Ureter (tissue), 1 donor: Measurements from ENCODE around the gene RUNX2. TPM values are rescaled to one million over a fixed set of nuclear protein-coding genes. Genes with fewer than 3 reads are reported as not detected.

ENCODE experiments used
- DNase-seq: peaks from one replicate; pipeline ENCODE4 v3.0.0-alpha.2; 2020; ENCODE audit warnings: low spot score
- total RNA-seq: library from RNA; stranded (reverse); gene quantifications from one replicate; pipeline ENCODE4 v1.2.4, GENCODE V29; 2023
- donor health status: DM: yes; HTN: yes; CAD: no.

Gene RUNX2
- total RNA-seq, 1 donor from 2014 or later = 18.3 TPM

DNA sequence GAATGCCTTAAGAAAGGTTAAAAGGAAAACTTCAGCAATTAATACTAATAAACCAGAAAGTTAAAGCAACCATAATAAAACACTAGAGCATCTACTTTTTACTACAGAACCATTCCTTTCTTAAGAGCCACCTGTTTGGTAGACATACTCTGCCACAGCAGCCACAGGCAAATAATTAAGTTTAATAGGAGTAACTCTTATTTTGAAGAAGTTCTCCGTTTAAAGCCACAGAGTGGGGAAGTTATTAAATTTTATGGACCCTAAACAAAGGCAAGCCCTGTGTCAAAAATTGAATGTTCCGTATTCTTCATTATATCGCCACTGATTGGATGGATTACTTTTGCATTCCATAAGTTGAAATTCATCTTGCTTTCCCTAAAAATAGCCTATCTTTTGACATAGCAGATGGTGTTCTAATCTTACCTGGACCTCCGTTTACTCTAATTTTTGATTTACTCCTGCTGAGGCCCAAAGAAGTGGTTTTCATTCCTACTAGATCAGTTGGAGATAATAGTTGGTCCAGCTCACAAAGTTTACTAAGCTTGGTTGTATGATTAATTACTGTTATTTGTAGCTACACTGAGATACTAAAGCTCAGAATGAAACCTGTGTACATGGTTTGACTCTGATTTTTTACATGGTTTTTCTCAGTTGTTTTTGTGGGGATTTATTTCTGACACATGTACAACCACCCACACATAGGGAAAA is 190.0 kb downstream of the RUNX2 start:
- DNase-seq = no peak

DNA sequence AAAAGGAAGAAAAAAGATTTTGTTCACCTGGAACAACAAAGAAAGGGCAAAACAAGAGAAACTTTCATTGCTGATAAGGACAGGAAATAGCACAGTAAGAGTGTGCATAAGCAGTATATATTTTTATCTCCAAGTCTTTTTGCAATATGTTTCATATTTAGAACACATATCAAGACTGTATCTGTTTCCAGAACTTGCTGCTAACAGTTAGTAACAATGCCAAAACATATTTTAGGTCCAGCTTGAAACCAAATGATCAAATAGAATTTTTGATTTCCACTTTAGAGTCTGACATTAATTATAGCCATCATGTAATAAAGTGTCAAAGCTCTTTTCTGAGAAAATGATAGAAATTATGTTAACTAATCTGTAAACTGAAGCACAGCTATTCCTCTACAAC is 193.1 kb downstream of the RUNX2 start:
- DNase-seq = no peak

- no peak for DNase-seq
These were observed 194.4 kb downstream of the RUNX2 start for GRCh38 chr6:45522486-45522885.

GRCh38 chr6:45527210-45527609 is 199.1 kb downstream of the RUNX2 start:
- no peak for DNase-seq

- DNase-seq = no peak
These were observed 204.0 kb downstream of the RUNX2 start for GRCh38 chr6:45531999-45532595.

- no peak for DNase-seq
These were observed 204.6 kb downstream of the RUNX2 start for GRCh38 chr6:45532721-45533210.

DNA sequence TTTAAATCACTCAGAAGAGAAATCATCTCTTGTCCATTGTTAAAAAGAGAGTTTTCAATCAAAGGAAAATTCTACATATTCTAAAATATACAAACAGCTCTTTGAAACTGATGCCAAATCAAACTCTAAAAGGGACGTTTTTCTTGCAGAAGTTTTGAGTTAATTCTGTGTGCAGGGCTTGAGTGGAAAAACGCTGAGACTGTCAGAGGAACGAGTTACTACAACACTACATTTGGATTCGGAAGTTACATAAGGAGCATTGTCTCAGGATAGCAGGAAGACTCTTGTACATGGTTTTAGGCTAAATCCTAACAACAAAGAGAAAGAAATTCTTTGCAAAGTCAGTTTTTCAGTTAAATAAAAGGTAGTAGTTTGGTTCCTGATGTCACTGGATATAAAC is 205.3 kb downstream of the RUNX2 start:
- no peak for DNase-seq

DNA sequence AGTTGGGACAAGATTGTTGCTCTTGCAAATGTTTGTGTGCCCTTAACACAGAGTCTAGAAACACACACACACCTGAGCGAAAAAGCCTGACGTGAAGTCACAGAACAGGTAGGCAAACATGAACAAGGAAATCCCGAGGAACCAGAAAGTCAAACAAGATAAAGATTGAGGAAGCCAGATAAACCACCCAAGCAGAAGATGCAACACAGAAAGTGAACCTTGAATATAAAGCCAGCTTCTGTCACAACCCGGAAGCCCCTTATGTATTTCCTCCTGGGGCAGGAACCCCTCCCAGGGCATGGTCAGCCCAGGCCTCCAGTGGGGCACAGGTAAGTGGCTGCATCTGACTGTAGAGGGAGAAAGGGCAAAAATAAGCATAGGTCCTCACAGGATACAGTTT is 207.8 kb downstream of the RUNX2 start:
- DNase-seq = peak; percentile 62

DNA sequence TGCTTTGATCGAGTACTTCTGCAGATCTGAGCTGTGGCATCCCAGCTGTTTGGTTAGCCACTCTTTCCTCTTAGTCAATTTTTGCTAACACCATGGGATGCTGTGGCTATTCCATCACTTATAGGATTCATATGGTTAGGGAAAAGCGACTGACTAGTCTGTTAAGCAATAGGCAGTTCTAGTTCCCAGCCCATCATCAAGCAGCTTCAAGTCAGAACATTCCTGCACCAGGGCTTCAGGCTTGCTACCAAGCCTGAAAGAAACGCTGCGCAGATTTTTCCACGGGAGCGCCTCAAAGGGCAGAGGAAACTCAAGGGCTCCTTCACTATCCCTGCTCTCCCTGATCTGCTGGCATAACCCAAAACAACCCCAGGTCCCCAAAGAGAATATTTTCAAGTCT is 209.4 kb downstream of the RUNX2 start:
- no peak for DNase-seq

DNA sequence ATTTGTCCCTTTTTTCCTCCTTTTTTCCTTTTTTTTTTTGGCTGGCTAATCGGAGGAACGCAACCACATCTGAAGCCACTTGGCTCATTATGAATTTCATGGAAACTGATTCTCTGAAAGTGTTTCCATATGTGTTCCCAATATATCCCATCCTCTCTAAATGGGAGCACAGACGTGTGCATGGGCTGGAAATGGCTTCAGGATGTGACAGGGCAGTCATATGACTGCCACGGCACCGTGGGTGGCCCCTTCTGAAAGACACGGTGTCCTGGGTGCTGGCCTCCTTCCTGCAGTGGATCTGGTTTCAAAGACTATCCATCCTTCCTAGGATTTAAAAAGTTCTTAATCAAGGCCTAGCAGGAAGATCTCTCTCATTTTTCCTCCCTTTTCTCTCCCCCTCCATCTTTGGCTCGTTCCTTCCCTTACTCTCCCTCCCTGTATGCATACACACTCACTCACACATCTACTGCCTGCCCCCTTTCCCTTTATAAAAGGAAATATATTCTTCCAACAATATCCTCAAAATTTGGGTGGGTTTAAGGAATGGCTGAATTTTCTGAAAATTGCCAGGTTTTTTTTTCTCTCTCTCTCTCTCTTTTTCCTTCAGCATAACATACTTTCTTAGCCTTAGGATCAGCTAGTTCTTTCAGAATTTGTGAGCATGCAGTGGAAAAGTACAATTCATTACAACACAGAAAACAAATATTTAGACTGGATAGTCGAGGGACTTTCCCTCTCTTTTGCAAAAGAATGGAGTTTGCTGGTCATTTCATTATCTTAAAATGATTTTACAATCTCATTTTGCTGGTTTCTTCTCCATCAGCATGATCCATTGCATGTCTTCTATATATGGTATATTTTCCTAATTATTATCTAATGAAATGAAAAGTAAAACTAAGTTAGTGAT is 210.8 kb downstream of the RUNX2 start:
- DNase-seq = no peak

- DNase-seq = no peak
These were observed 212.3 kb downstream of the RUNX2 start for GRCh38 chr6:45540375-45540920.

DNA sequence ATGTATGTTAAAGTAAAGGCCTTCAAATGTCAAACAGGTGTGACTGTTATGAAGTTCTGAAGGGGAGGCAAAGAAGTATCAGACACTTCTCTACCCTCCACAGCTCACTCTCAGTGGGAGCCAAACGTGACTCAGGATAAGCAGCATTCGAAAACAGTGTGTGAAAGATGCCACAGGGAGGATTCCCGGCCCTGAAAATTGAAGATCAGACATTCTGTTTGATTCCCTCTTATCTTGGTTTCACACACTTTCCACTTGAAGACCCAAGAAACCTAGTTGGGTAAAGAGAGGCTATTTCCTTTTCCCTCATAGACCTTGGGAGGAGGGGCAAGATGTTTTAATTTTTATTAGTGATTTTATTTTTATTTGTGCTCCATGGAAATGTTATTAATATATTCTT is 213.8 kb downstream of the RUNX2 start:
- no peak for DNase-seq

GRCh38 chr6:45543298-45544235 is 215.4 kb downstream of the RUNX2 start:
- no peak for DNase-seq

DNA sequence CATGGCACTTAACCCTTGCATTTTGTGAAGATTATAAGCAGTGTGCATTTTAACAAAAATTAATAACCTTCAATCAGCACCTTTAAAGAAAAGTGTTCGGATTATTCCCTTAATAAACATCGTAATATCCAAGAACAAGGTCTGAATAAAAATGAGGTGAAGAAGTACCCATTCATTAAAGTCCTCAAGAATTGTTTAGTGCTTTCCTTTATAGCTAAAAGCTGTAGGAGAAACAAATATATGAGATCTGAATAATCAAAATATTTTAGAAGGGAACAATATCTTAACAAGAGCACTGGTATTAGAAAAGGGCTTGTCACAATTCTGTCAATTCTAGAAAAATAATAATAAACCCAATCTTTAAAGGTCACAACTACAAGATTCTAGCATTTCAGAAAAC is 217.3 kb downstream of the RUNX2 start:
- no peak for DNase-seq

GRCh38 chr6:45548657-45549515 is 220.8 kb downstream of the RUNX2 start:
- no peak for DNase-seq

DNA sequence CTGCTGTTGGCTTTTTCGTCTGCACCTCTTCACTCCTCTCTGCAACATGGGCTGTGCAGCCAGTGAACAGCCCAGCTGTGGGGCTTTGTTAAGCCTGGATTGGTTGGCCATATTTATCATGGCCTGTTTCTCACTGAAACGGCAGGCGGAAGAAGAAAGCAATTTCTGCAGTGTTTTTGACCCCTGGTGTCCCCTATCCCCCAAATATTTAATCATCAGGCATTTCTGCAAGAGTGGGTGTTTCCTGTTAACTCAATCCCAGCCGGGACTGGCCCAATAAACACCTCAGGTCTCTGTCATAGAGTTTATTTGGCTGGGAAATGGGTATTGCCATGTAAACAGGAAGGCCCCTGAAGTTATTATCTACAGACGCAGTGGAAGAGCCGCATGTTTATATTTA is 224.4 kb downstream of the RUNX2 start:
- DNase-seq = no peak

- DNase-seq = no peak
These were observed 225.7 kb downstream of the RUNX2 start for GRCh38 chr6:45553730-45554344.

- DNase-seq = no peak
These were observed 226.5 kb downstream of the RUNX2 start for GRCh38 chr6:45554591-45554990.

DNA sequence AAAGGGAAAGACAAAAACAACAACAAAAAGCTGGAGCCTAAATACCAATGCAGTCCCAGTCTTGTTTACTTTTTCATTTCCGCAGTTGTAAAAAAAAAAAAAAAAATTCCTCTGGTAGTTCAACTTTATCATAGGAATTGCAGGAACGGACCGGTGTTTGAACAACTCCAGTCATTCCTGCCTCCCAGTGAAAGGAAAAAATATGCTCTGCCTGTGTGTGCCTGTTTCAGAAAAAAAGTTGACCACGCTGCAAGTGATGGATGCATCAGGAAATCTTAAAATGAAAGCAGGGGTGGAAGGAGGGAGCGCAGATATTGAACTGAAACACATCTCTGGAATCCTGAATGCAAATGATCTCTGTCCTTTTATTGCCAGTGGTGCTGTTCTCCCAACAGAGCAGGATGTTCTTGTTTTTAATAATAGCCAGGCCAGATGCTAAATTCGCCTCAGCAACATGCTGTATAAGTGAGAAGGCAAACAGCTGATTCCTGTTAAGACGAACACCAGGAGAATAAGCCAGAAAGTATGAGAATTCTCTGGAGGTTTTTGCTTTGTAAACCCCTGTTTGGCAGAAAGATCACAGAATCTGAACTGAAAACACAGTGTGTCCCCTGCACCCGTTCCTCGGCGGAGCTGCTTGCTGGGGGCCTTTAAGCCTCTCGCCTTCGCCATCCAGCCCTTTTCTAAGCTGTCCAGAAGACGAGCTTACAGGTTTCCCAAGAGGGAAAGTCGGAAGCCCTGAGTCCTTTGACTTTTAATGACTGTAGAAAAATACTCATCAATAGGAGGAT is 228.0 kb downstream of the RUNX2 start:
- no peak for DNase-seq
